Measurements from ENCODE around the gene PCCA. TPM values are rescaled to one million over a fixed set of nuclear protein-coding genes. Genes with fewer than 3 reads are reported as not detected.

Gene PCCA
- total and polyA plus RNA-seq, 2 of the 13 experiments (the other 11 are each of a cell fraction or from before 2014, with no cell fraction given), result 15.0 to 32.2 TPM

DNA sequence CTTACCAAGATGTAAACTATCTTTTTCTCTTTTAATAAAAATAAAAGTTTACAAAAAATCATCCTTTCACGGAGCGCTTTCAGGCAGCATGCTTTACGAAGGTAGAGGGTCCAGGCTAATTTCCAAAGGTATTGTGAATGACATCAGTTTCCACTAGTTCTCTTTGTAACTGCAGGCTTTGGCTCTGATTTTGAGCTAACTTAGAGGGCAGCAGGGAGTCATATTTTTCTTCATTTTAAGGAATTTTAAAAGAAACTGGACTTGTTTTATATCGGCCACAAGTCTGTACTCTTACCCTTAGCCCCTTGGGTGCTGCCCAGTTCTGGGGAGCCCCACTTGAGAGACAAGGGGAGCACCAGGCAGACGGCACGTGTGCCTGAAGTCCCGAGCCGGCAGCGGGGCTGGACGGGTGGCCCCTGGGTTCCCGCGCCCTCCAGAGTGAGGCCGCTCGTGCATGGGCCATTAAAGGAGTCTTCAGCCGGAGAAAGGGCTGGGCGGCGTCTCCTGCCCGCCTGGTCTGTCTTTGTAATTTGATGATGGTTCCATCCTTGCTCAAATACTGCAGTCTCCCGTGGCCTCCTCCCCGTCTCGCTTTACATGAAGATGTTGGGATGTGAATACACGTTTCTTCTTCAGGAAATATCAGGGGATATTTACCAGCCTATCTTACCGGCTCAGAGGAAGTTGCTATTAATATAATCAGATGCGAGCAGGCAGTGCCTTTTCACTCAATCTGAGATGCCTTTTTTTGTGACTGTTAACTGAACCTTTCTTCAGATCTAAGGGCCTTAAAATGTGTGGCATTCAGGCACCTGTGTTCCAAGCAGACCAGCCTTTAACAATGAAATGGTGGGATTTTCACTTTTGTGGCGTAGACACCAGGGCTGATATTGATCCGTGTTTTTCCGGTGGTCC is 432.3 kb downstream of the PCCA start (continued):
- TF ChIP-seq, protein P1, sequence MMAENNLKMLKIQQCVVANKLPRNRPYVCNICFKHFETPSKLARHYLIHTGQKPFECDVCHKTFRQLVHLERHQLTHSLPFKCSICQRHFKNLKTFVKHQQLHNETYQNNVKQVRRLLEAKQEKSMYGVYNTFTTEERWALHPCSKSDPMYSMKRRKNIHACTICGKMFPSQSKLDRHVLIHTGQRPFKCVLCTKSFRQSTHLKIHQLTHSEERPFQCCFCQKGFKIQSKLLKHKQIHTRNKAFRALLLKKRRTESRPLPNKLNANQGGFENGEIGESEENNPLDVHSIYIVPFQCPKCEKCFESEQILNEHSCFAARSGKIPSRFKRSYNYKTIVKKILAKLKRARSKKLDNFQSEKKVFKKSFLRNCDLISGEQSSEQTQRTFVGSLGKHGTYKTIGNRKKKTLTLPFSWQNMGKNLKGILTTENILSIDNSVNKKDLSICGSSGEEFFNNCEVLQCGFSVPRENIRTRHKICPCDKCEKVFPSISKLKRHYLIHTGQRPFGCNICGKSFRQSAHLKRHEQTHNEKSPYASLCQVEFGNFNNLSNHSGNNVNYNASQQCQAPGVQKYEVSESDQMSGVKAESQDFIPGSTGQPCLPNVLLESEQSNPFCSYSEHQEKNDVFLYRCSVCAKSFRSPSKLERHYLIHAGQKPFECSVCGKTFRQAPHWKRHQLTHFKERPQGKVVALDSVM (CRISPR knock-in tag; IDR thresholded peaks at IDR 0.05), result no peak
- TF ChIP-seq HNRNPH1 (optimal IDR thresholded peaks at IDR 0.05; ENCODE audit: low read depth, low read length) (no peak), GMEB1 (CRISPR knock-in tag; IDR thresholded peaks at IDR 0.05; ENCODE audit: borderline replicate concordance) (no peak)
- TF ChIP-seq, protein P2, sequence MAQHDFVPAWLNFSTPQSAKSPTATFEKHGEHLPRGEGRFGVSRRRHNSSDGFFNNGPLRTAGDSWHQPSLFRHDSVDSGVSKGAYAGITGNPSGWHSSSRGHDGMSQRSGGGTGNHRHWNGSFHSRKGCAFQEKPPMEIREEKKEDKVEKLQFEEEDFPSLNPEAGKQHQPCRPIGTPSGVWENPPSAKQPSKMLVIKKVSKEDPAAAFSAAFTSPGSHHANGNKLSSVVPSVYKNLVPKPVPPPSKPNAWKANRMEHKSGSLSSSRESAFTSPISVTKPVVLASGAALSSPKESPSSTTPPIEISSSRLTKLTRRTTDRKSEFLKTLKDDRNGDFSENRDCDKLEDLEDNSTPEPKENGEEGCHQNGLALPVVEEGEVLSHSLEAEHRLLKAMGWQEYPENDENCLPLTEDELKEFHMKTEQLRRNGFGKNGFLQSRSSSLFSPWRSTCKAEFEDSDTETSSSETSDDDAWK (CRISPR knock-in tag; IDR thresholded peaks at IDR 0.05), result no peak
- TF ChIP-seq, protein P3, sequence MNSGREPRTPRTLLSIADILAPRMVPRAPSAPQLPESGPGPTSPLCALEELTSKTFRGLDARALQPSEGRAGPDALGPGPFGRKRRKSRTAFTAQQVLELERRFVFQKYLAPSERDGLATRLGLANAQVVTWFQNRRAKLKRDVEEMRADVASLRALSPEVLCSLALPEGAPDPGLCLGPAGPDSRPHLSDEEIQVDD (CRISPR knock-in tag; IDR thresholded peaks at IDR 0.05; ENCODE audit: borderline replicate concordance), result no peak
